ENCODE measurements around the gene EGLN1. TPM values are rescaled to one million over a fixed set of nuclear protein-coding genes. Genes with fewer than 3 reads are reported as not detected.
A peak's percentile ranks its signal among the peaks of the same experiment; 100 is the strongest.

EGLN1 gene
- total RNA-seq, 1 donor = 44.1 TPM

DNA sequence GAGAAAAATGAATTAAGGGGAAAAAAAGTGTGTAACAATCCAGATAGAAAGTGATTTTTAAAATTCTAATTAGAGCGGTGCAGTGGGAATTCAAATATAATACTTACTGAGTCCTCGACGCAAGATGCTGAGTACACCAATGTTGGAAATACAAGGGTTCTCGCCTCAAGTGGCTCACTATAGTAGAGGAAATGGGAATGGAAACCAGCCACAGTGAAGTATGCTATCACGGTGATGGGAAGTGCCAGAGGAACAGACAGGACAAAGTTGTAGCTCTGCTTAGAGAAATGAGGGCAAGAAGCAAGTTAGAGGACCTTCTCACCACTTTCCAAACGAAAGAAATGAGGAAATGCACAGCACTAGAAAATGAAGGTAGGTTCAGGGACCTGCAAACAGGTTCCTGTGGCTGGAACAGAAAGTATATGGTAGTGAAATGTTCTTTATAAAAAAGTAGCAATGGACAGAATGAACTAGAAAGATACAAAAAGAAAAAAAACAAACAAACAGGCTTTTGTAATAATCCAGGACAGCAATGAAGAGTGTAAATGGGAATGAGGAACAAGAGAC lies 13.5 kb downstream of the EGLN1 start:
- TF ChIP-seq, protein P1, sequence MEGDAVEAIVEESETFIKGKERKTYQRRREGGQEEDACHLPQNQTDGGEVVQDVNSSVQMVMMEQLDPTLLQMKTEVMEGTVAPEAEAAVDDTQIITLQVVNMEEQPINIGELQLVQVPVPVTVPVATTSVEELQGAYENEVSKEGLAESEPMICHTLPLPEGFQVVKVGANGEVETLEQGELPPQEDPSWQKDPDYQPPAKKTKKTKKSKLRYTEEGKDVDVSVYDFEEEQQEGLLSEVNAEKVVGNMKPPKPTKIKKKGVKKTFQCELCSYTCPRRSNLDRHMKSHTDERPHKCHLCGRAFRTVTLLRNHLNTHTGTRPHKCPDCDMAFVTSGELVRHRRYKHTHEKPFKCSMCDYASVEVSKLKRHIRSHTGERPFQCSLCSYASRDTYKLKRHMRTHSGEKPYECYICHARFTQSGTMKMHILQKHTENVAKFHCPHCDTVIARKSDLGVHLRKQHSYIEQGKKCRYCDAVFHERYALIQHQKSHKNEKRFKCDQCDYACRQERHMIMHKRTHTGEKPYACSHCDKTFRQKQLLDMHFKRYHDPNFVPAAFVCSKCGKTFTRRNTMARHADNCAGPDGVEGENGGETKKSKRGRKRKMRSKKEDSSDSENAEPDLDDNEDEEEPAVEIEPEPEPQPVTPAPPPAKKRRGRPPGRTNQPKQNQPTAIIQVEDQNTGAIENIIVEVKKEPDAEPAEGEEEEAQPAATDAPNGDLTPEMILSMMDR (IDR thresholded peaks at IDR 0.05; ENCODE audit: insufficient read depth, low read length) = no peak
- no peak overlapping the region for H3K4me3 ChIP-seq (ENCODE audit: low read depth, low read length)
- no peak for DNase-seq (ENCODE audit: low read depth)

GRCh38 chr1:231407547-231408396 lies 14.3 kb downstream of the EGLN1 start:
- TF ChIP-seq, protein P1 (IDR thresholded peaks at IDR 0.05; ENCODE audit: insufficient read depth, low read length) = no peak
- no peak overlapping the region for H3K4me3 ChIP-seq (ENCODE audit: low read depth, low read length)
- DNase-seq (ENCODE audit: low read depth) = peak; percentile 57

DNA sequence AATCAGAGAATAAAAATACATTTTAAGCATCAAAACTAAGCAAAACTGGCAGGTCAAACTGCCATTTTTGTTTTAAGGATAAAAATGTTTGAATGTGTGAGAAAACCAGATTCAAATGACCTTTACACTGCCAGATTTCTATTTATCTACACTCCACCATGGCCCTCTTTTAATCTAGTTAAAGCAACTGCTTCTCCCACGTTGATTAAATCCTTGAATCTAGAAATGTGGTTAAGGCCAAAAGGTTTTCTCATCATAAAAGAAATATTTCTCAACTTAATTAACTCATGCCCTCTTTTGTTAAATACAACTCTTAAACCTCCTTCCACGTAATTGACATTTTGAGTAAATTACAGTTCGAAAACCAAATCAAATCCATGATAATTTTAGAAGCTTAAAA lies 15.0 kb downstream of the EGLN1 start:
- TF ChIP-seq, protein P1 (IDR thresholded peaks at IDR 0.05; ENCODE audit: insufficient read depth, low read length) = no peak
- DNase-seq (ENCODE audit: low read depth) = no peak
- no peak overlapping the region for H3K4me3 ChIP-seq (ENCODE audit: low read depth, low read length)

GRCh38 chr1:231404318-231404717 lies 17.8 kb downstream of the EGLN1 start:
- no peak overlapping the region for H3K4me3 ChIP-seq (ENCODE audit: low read depth, low read length)
- TF ChIP-seq, protein P1 (IDR thresholded peaks at IDR 0.05; ENCODE audit: insufficient read depth, low read length) = no peak
- no peak for DNase-seq (ENCODE audit: low read depth)

- DNase-seq (ENCODE audit: low read depth) = no peak
These were observed 20.6 kb downstream of the EGLN1 start for GRCh38 chr1:231401478-231401877.

GRCh38 chr1:231397886-231398671 lies 24.0 kb downstream of the EGLN1 start:
- H3K4me3 ChIP-seq (ENCODE audit: low read depth, low read length) = no peak overlapping the region

More at GRCh38 chr1:231401478-231401877, 20.6 kb downstream of the EGLN1 start:
- TF ChIP-seq, protein P1 (IDR thresholded peaks at IDR 0.05; ENCODE audit: insufficient read depth, low read length) = no peak
- H3K4me3 ChIP-seq (ENCODE audit: low read depth, low read length) = no peak overlapping the region

More at GRCh38 chr1:231397886-231398671, 24.0 kb downstream of the EGLN1 start:
- DNase-seq (ENCODE audit: low read depth) = no peak
- TF ChIP-seq, protein P1 (IDR thresholded peaks at IDR 0.05; ENCODE audit: insufficient read depth, low read length) = no peak
